ENCODE results near the gene ZNF548.

ZNF548 gene

DNA sequence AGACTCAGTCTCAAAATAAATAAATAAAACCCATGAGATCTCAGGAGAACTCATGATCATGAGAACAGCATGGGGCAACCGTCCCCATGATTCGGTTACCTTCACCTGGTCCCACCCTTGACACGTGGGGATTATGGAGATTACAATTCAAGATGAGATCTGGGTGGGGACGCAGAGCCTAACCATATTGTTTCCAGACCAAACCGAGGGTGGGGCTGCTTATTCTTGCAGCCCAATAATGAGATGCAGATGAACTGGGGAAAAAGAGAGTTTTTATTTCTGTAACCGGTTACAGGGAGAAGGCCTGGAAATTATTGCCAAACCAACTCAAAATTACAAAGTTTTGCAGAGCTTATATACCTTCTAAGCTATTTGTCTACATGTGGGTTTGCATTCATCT, 13.5 kb upstream of the ZNF548 start:
- H3K27ac ChIP-seq (ENCODE audit: poor library complexity, severe bottlenecking) = no peak overlapping the region
- H3K9me3 ChIP-seq (ENCODE audit: severe bottlenecking) = peaks cover 8% of the 10 kb centered on the region
- no peaks in the 10 kb centered on the region for H3K4me1 ChIP-seq (ENCODE audit: insufficient read depth, poor library complexity, severe bottlenecking)
- no peaks in the 10 kb centered on the region for H3K27me3 ChIP-seq (ENCODE audit: insufficient read depth, poor library complexity, severe bottlenecking)
- H3K36me3 ChIP-seq (ENCODE audit: low read depth) = peaks cover 37% of the 10 kb centered on the region
- DNase-seq (ENCODE audit: low spot score) (no peak), ATAC-seq (ENCODE audit: low read depth) (no peak)
- H3K4me3 ChIP-seq (ENCODE audit: severe bottlenecking) = no peak overlapping the region
- TF ChIP-seq, protein P1, sequence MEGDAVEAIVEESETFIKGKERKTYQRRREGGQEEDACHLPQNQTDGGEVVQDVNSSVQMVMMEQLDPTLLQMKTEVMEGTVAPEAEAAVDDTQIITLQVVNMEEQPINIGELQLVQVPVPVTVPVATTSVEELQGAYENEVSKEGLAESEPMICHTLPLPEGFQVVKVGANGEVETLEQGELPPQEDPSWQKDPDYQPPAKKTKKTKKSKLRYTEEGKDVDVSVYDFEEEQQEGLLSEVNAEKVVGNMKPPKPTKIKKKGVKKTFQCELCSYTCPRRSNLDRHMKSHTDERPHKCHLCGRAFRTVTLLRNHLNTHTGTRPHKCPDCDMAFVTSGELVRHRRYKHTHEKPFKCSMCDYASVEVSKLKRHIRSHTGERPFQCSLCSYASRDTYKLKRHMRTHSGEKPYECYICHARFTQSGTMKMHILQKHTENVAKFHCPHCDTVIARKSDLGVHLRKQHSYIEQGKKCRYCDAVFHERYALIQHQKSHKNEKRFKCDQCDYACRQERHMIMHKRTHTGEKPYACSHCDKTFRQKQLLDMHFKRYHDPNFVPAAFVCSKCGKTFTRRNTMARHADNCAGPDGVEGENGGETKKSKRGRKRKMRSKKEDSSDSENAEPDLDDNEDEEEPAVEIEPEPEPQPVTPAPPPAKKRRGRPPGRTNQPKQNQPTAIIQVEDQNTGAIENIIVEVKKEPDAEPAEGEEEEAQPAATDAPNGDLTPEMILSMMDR (IDR thresholded peaks at IDR 0.05; ENCODE audit: poor library complexity, severe bottlenecking) = no peak

DNA sequence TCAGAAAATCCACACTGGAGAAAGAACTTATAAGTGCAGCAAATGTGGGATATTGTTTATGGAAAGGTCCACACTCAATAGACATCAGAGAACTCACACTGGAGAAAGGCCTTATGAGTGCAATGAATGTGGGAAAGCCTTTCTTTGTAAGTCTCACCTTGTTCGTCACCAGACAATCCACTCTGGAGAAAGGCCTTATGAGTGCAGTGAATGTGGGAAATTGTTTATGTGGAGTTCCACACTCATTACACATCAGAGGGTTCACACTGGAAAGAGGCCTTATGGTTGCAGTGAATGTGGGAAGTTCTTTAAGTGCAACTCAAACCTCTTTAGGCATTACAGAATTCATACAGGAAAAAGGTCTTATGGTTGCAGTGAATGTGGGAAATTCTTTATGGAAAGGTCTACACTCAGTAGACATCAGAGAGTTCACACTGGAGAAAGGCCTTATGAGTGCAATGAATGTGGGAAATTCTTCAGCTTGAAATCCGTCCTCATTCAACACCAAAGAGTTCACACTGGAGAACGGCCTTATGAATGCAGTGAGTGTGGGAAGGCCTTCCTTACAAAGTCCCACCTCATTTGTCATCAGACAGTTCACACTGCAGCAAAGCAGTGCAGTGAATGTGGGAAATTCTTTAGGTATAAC, 12.0 kb upstream of the ZNF548 start:
- Histone ChIP-seq H3K27me3 (ENCODE audit: insufficient read depth, poor library complexity, severe bottlenecking) (no peaks in the 10 kb centered on the region), H3K36me3 (ENCODE audit: low read depth) (peaks cover 36% of the 10 kb centered on the region), H3K4me1 (ENCODE audit: insufficient read depth, poor library complexity, severe bottlenecking) (no peaks in the 10 kb centered on the region), H3K9me3 (ENCODE audit: severe bottlenecking) (peaks cover 8% of the 10 kb centered on the region), H3K4me3 (ENCODE audit: severe bottlenecking) (no peak overlapping the region), H3K27ac (ENCODE audit: poor library complexity, severe bottlenecking) (no peak overlapping the region)
- TF ChIP-seq, protein P1 (IDR thresholded peaks at IDR 0.05; ENCODE audit: poor library complexity, severe bottlenecking) = no peak
- ATAC-seq (ENCODE audit: low read depth) (no peak), DNase-seq (ENCODE audit: low spot score) (no peak)

DNA sequence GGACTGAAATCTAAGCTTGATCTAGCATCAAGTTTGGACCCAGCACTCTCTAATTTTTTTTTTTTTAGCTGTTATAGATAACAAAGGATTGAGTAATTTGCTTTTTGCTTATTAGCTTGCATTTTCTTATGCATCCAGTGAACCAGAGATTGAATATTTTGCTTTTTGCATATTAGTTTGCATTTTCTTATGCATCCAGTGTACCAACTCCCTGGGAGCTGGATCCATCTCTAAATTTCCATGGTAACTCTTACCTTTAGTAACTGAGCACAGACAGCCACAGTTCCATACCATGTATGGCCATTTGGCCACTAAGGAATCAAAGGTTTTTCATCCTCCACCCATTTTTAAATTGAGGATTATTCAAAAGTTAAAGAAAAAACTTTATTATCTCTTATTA, 8.7 kb upstream of the ZNF548 start:
- Histone ChIP-seq H3K27ac (ENCODE audit: poor library complexity, severe bottlenecking) (no peak overlapping the region), H3K4me3 (ENCODE audit: severe bottlenecking) (no peak overlapping the region), H3K9me3 (ENCODE audit: severe bottlenecking) (peaks cover 3% of the 10 kb centered on the region), H3K4me1 (ENCODE audit: insufficient read depth, poor library complexity, severe bottlenecking) (no peaks in the 10 kb centered on the region), H3K36me3 (ENCODE audit: low read depth) (peaks cover 15% of the 10 kb centered on the region), H3K27me3 (ENCODE audit: insufficient read depth, poor library complexity, severe bottlenecking) (no peaks in the 10 kb centered on the region)
- DNase-seq (ENCODE audit: low spot score) (no peak), ATAC-seq (ENCODE audit: low read depth) (no peak)
- TF ChIP-seq, protein P1 (IDR thresholded peaks at IDR 0.05; ENCODE audit: poor library complexity, severe bottlenecking) = no peak

DNA sequence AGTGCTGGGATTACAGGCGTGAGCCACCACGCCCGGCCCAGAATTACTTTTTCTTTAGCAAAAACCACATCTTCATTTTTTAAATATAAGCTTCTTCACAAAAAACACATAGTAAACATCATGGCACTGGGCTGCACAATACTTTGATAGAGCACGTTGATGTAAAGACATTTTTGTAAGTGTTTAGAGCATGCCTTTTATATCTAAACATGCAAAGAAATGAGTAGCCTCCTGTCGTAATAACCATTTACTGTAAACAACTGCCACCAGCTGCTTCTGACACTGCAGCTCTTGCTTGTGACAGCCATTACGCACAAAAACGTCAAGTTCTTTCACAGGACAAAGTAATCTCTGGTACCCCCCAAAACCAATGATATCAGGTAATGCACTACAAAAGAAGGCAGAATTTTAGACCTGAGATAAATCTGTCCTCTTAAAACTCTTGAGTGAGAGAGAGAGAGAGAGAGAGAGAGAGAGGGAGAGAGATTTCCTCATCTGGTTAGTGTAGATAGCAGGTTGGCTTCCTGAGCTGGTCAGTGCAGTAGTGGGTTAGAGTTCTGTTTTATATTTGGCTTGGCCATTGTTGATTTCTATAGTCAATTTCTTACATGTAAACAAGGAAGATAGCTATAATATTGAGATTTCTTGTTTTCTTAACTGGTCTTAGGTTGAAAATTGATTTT, 6.7 kb upstream of the ZNF548 start:
- H3K27me3 ChIP-seq (ENCODE audit: insufficient read depth, poor library complexity, severe bottlenecking) = no peaks in the 10 kb centered on the region
- no peaks in the 10 kb centered on the region for H3K4me1 ChIP-seq (ENCODE audit: insufficient read depth, poor library complexity, severe bottlenecking)
- no peak overlapping the region for H3K4me3 ChIP-seq (ENCODE audit: severe bottlenecking)
- H3K36me3 ChIP-seq (ENCODE audit: low read depth) = no peaks in the 10 kb centered on the region; the same call in 1 of the 2 replicates
- no peak overlapping the region for H3K27ac ChIP-seq (ENCODE audit: poor library complexity, severe bottlenecking)
- ATAC-seq (ENCODE audit: low read depth) (no peak), DNase-seq (ENCODE audit: low spot score) (no peak)
- TF ChIP-seq, protein P1 (IDR thresholded peaks at IDR 0.05; ENCODE audit: poor library complexity, severe bottlenecking) = no peak
- peaks cover 2% of the 10 kb centered on the region for H3K9me3 ChIP-seq (ENCODE audit: severe bottlenecking)

DNA sequence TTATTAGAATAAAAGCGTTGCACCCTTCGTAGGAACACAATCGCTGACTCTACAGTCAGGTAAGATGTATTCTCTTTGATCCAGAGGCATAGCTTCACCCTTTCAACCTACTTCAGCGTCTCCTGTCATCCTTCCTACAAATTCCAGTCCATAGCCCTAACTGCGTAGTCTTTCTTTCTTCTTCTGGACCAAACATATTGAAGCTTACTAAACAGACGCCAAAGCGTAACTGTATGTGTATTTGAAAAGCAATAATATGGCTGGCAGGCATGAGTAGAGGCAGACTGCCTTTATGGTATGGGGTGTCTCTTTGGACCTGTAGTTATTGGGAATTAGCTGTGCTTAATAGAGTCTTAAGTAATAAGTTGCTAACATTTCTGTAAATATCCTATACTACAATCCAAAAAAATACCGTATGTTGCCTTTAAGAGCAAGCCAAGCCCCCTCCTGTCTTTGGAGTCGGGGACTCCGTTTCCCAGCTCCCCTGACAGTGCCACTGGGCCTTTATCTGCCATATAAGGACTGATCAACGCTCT, 392 bp upstream of the ZNF548 start:
- ATAC-seq (ENCODE audit: low read depth) (no peak), DNase-seq (ENCODE audit: low spot score) (no peak)
- TF ChIP-seq, protein P1 (IDR thresholded peaks at IDR 0.05; ENCODE audit: poor library complexity, severe bottlenecking) = no peak
- Histone ChIP-seq H3K36me3 (ENCODE audit: low read depth) (peaks cover 18% of the 10 kb centered on the region), H3K4me1 (ENCODE audit: insufficient read depth, poor library complexity, severe bottlenecking) (peaks cover 11% of the 10 kb centered on the region), H3K27ac (ENCODE audit: poor library complexity, severe bottlenecking) (peak overlapping the region; percentile 32), H3K4me3 (ENCODE audit: severe bottlenecking) (peak overlapping the region; percentile 67), H3K27me3 (ENCODE audit: insufficient read depth, poor library complexity, severe bottlenecking) (no peaks in the 10 kb centered on the region), H3K9me3 (ENCODE audit: severe bottlenecking) (no peaks in the 10 kb centered on the region)
